HepG2 (cell line): ENCODE data around the gene CABLES1. TPM values are rescaled to one million over a fixed set of nuclear protein-coding genes. Genes with fewer than 3 reads are reported as not detected.
A peak's percentile ranks its signal among the peaks of the same experiment; 100 is the strongest.

Experiments used
- BHLHE40 ChIP-seq: IDR thresholded peaks from 2 replicates; pipeline ENCODE4 v1.6.1; 2011; ENCODE audit warnings: low read length, improper control_type of control experiment
- CENPT ChIP-seq: sonication (generic); formaldehyde crosslinking; IDR thresholded peaks from 2 replicates; pipeline ENCODE4 v1.8.0; 2022; ENCODE audit warnings: low read depth, mild to moderate bottlenecking, moderate library complexity, missing genetic modification reagents
- FOXA1 ChIP-seq, 2 experiments: fragments of 450-650 bp in 1 of 2; sonication (generic) in 1 of 2; formaldehyde crosslinking in 1 of 2; IDR thresholded peaks; 2 replicates each; pipeline versions ENCODE4 v1.4.0 to v1.6.1; 2016 to 2020; ENCODE audit warnings: missing genetic modification reagents in 1 of 2
- IRF1 ChIP-seq: sonication (generic); formaldehyde crosslinking; IDR thresholded peaks from 2 replicates; pipeline ENCODE4 v1.4.0; 2020; ENCODE audit warnings: low read depth, mild to moderate bottlenecking, missing genetic modification reagents
- KDM5B ChIP-seq: sonication (generic); formaldehyde crosslinking; IDR thresholded peaks from 2 replicates; pipeline ENCODE4 v1.4.0; 2020; ENCODE audit warnings: missing genetic modification reagents, mild to moderate bottlenecking, borderline replicate concordance
- MTF1 ChIP-seq: sonication (generic); formaldehyde crosslinking; IDR thresholded peaks from 2 replicates; pipeline ENCODE4 v1.5.0; 2020; ENCODE audit warnings: missing genetic modification reagents
- PHF8 ChIP-seq: sonication (generic); formaldehyde crosslinking; IDR thresholded peaks from 2 replicates; pipeline ENCODE4 v1.5.0; 2020; ENCODE audit warnings: missing genetic modification reagents
- RBFOX2 ChIP-seq: fragments of 200-400 bp; formaldehyde crosslinking; IDR thresholded peaks from 2 replicates; pipeline ENCODE4 v1.6.1; 2017; ENCODE audit warnings: low read depth, mild to moderate bottlenecking, low read length
- TERF1 ChIP-seq: sonication (generic); formaldehyde crosslinking; IDR thresholded peaks from 2 replicates; pipeline ENCODE4 v1.8.0; 2022; ENCODE audit warnings: mild to moderate bottlenecking, missing genetic modification reagents, moderate library complexity
- TMF1 ChIP-seq: sonication (generic); formaldehyde crosslinking; IDR thresholded peaks from 2 replicates; pipeline ENCODE4 v1.8.1; 2022; ENCODE audit warnings: low read depth, missing genetic modification reagents
- ZNF432 ChIP-seq: sonication (generic); formaldehyde crosslinking; IDR thresholded peaks from 2 replicates; pipeline ENCODE4 v1.5.0; 2020; ENCODE audit warnings: missing genetic modification reagents, mild to moderate bottlenecking, borderline replicate concordance
- ZNF543 ChIP-seq: sonication (generic); formaldehyde crosslinking; IDR thresholded peaks from 2 replicates; pipeline ENCODE4 v1.4.0; 2020; ENCODE audit warnings: mild to moderate bottlenecking, missing genetic modification reagents
- ZNF556 ChIP-seq: sonication (generic); formaldehyde crosslinking; IDR thresholded peaks from 2 replicates; pipeline ENCODE4 v1.4.0; 2020; ENCODE audit warnings: mild to moderate bottlenecking, missing genetic modification reagents, borderline replicate concordance
- ZNF558 ChIP-seq: sonication (generic); formaldehyde crosslinking; IDR thresholded peaks from 2 replicates; pipeline ENCODE4 v1.9.0; 2022; ENCODE audit warnings: mild to moderate bottlenecking, missing genetic modification reagents, borderline replicate concordance
- ZNF598 ChIP-seq: sonication (generic); formaldehyde crosslinking; IDR thresholded peaks from 2 replicates; pipeline ENCODE4 v1.5.1; 2020; ENCODE audit warnings: mild to moderate bottlenecking, missing genetic modification reagents, borderline replicate concordance
- ZNF704 ChIP-seq: sonication (generic); formaldehyde crosslinking; IDR thresholded peaks from 2 replicates; pipeline ENCODE4 v1.8.1; 2023; ENCODE audit warnings: mild to moderate bottlenecking, inconsistent platforms, moderate library complexity, missing genetic modification reagents, borderline replicate concordance
- ZNF768 ChIP-seq: sonication (generic); formaldehyde crosslinking; IDR thresholded peaks from 2 replicates; pipeline ENCODE4 v1.4.0; 2020; ENCODE audit warnings: missing genetic modification reagents
- ZNF800 ChIP-seq: sonication (generic); formaldehyde crosslinking; IDR thresholded peaks from 2 replicates; pipeline ENCODE4 v1.4.0; 2020; ENCODE audit warnings: missing genetic modification reagents
- ZSCAN29 ChIP-seq: sonication (generic); formaldehyde crosslinking; conservative IDR thresholded peaks from 2 replicates; pipeline ENCODE4 v1.4.0; 2020; ENCODE audit warnings: mild to moderate bottlenecking, missing genetic modification reagents
- polyA plus RNA-seq, 8 experiments: library from polyadenylated mRNA; depleted of rRNA in 3 of 8; stranded (reverse) in 7 of 8; unstranded in 1 of 8; fragments of >200 nt; fragmentation: Illumina TruSeq in 4 of 8; extraction: Trizol in 4 of 8; gene quantifications; 2 replicates each; pipeline versions ENCODE4 v1.2.1 to v1.2.3, GENCODE V29; 2011 to 2016; ENCODE audit warnings: low read depth in 4 of 8, missing spikeins in 1 of 8, mixed read lengths in 1 of 8; ENCODE audit not compliant: insufficient read depth in 1 of 8
- total RNA-seq, 5 experiments: library from RNA; depleted of rRNA; stranded (reverse); fragments of >200 nt; fragmentation: Illumina TruSeq; extraction: Trizol; gene quantifications; 2 replicates each; pipeline ENCODE4 v1.2.3, GENCODE V29; 2016; ENCODE audit warnings: low read depth in 1 of 5
- TF ChIP-seq, protein P1 (sequence below), 2 experiments: sonication (generic) in 1 of 2; formaldehyde crosslinking in 1 of 2; IDR thresholded peaks; 2 replicates each; pipeline versions ENCODE4 v1.4.0 to v1.6.1; 2018 to 2020; ENCODE audit warnings: missing genetic modification reagents in 2 of 2, borderline replicate concordance in 1 of 2, low read depth in 1 of 2, mild to moderate bottlenecking in 1 of 2, missing biosample characterization in 1 of 2

The CABLES1 gene
- total and polyA plus RNA-seq, 2 of the 13 experiments (the other 11 are each of a cell fraction or from before 2014, with no cell fraction given): 14.7 to 25.8 TPM

DNA sequence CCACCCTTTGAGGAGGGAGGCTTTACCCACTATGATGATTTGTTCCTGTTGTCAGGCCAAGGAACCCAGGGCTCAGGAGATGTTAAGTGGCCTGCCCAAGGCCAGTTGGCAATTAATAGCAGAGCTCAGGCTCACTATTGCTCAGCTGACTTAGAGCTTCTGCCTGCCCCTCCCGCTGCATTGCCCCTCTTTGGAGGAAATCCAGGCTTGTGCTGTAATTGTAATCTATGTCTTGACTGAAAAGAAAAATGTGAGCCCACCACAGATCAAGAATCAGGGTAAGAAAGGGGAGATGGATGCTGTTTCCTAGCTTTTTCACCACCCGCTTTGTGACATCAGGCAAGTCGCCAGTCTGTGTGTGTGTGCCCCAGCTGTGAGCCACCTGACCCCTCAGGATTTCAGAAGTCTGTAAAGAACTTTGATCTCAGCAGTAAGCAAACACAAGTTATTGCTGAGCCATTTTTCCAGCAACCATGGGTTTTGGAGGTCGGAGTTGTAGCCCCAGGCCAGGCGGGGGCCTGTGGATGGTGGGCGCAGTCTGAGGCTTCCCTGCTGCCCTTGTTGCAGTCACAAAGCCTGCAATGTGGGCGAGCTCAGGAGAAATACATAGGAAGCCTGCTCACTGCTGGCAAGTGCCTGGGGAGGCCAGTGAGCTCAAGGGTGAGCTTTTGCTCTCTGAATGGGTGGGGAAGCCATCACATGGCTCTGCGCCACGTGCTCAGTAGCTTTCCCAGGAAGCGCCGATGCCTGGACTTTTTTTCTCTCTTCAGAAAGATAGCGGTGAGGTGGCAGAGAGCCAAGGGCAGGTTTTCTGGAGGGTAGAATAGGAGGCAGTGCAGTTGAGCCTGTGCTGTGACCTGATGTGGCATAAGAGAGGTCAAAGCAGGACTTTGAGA, 6.1 kb downstream of the CABLES1 start (continued):
- TF ChIP-seq ZNF768 (CRISPR knock-in tag): peak; percentile 17; the same call in 1 of the 2 replicates
- TF ChIP-seq KDM5B: peak; percentile 93; the same call in 1 of the 2 replicates
- TF ChIP-seq ZNF598 (CRISPR knock-in tag): peak; percentile 90
- TF ChIP-seq FOXA1 (IDR thresholded peaks at IDR 0.05): no peak
- TF ChIP-seq FOXA1 (CRISPR knock-in tag; IDR thresholded peaks at IDR 0.05): peak; percentile 66
- TF ChIP-seq ZSCAN29 (CRISPR knock-in tag): peak; percentile 92
- TF ChIP-seq ZNF558 (CRISPR knock-in tag): peak; percentile 42; the same call in 1 of the 2 replicates
- no peak for TF ChIP-seq TERF1 (CRISPR knock-in tag)
- TF ChIP-seq RBFOX2: peak; percentile 43
- 0 out of 2 replicates have a peak, but pooled peaks have one; percentile 68 for TF ChIP-seq MTF1 (CRISPR knock-in tag)
- peak; percentile 61 for TF ChIP-seq PHF8 (CRISPR knock-in tag)
- peak; percentile 72 for TF ChIP-seq BHLHE40
- TF ChIP-seq IRF1 (CRISPR knock-in tag): peak; percentile 85; the same call in 1 of the 2 replicates
- TF ChIP-seq ZNF704 (CRISPR knock-in tag): peak; percentile 85; the same call in 1 of the 2 replicates
- TF ChIP-seq CENPT (CRISPR knock-in tag): 0 out of 2 replicates have a peak, but pooled peaks have one; percentile 17
- peak; percentile 95 for TF ChIP-seq ZNF543 (CRISPR knock-in tag)
- TF ChIP-seq ZNF556: peak; percentile 97
- TF ChIP-seq, protein P1, sequence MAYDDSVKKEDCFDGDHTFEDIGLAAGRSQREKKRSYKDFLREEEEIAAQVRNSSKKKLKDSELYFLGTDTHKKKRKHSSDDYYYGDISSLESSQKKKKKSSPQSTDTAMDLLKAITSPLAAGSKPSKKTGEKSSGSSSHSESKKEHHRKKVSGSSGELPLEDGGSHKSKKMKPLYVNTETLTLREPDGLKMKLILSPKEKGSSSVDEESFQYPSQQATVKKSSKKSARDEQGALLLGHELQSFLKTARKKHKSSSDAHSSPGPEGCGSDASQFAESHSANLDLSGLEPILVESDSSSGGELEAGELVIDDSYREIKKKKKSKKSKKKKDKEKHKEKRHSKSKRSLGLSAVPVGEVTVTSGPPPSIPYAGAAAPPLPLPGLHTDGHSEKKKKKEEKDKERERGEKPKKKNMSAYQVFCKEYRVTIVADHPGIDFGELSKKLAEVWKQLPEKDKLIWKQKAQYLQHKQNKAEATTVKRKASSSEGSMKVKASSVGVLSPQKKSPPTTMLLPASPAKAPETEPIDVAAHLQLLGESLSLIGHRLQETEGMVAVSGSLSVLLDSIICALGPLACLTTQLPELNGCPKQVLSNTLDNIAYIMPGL (CRISPR knock-in tag; IDR thresholded peaks at IDR 0.05; ENCODE audit: borderline replicate concordance in 1 of 2, low read depth in 1 of 2): peak in 1 of 2 experiments; percentile 74; a peak in 3 of 4 replicates
- 0 out of 2 replicates have a peak, but pooled peaks have one; percentile 88 for TF ChIP-seq ZNF800 (CRISPR knock-in tag)
- no peak for TF ChIP-seq ZNF432 (CRISPR knock-in tag)
- TF ChIP-seq TMF1: no peak; the same call in 1 of the 2 replicates
